ENCODE measurements around the gene SOX8. TPM values are rescaled to one million over a fixed set of nuclear protein-coding genes. Genes with fewer than 3 reads are reported as not detected.

Gene SOX8
- total RNA-seq, 1 donor from 2014 or later = 0.81 TPM

- TF ChIP-seq, protein P1, sequence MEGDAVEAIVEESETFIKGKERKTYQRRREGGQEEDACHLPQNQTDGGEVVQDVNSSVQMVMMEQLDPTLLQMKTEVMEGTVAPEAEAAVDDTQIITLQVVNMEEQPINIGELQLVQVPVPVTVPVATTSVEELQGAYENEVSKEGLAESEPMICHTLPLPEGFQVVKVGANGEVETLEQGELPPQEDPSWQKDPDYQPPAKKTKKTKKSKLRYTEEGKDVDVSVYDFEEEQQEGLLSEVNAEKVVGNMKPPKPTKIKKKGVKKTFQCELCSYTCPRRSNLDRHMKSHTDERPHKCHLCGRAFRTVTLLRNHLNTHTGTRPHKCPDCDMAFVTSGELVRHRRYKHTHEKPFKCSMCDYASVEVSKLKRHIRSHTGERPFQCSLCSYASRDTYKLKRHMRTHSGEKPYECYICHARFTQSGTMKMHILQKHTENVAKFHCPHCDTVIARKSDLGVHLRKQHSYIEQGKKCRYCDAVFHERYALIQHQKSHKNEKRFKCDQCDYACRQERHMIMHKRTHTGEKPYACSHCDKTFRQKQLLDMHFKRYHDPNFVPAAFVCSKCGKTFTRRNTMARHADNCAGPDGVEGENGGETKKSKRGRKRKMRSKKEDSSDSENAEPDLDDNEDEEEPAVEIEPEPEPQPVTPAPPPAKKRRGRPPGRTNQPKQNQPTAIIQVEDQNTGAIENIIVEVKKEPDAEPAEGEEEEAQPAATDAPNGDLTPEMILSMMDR (IDR thresholded peaks at IDR 0.05) = no peak
- ATAC-seq = no peak
- no peaks in the 10 kb centered on the region for H3K36me3 ChIP-seq
- H3K27ac ChIP-seq = no peak overlapping the region
- no peaks in the 10 kb centered on the region for H3K4me1 ChIP-seq
- intact Hi-C loops (cut with DNase I) = no loop called here
- H3K4me3 ChIP-seq = no peak overlapping the region
- no peak for DNase-seq
- peaks cover 3% of the 10 kb centered on the region for H3K27me3 ChIP-seq
- H3K9me3 ChIP-seq = no peaks in the 10 kb centered on the region
Measured at GRCh38 chr16:1012722-1013592, 31.4 kb downstream of the SOX8 start.

GRCh38 chr16:1013593-1013900 lies 32.0 kb downstream of the SOX8 start:
- no peak for ATAC-seq
- intact Hi-C loops (cut with DNase I) = no loop called here

DNA sequence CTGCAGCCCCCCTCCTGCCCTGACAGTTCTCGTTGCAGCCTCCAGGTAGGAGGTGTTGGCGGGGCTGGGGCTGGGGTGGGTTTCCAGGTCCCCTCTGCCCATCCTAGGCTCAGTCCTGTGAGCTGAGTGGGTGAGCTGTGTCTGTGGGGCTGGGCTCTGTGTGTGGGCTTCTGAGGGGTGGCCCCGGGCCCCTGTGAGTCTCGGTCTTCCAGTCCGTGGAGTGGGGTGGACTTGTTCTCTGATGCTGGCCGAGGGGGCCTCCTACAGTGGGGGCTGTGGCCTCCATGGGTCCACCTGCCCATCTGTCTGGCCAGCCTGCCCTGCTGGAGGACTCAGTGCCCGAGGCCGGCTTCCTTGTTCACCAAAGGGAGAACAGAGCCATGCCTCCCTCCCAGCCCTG lies 32.7 kb downstream of the SOX8 start:
- Histone ChIP-seq H3K9me3 (no peaks in the 10 kb centered on the region), H3K27ac (no peak overlapping the region), H3K4me3 (no peak overlapping the region), H3K36me3 (no peaks in the 10 kb centered on the region), H3K27me3 (no peaks in the 10 kb centered on the region), H3K4me1 (no peaks in the 10 kb centered on the region)
- DNase-seq (no peak), ATAC-seq (no peak)
- intact Hi-C loops (cut with DNase I) = no loop called here
- TF ChIP-seq, protein P1 (IDR thresholded peaks at IDR 0.05) = no peak

More at GRCh38 chr16:1013593-1013900, 32.0 kb downstream of the SOX8 start:
- H3K9me3 ChIP-seq = no peaks in the 10 kb centered on the region
- H3K4me3 ChIP-seq = no peak overlapping the region
- no peaks in the 10 kb centered on the region for H3K27me3 ChIP-seq
- no peak for DNase-seq
- TF ChIP-seq, protein P1 (IDR thresholded peaks at IDR 0.05) = no peak
- no peaks in the 10 kb centered on the region for H3K4me1 ChIP-seq
- no peaks in the 10 kb centered on the region for H3K36me3 ChIP-seq
- H3K27ac ChIP-seq = no peak overlapping the region

DNA sequence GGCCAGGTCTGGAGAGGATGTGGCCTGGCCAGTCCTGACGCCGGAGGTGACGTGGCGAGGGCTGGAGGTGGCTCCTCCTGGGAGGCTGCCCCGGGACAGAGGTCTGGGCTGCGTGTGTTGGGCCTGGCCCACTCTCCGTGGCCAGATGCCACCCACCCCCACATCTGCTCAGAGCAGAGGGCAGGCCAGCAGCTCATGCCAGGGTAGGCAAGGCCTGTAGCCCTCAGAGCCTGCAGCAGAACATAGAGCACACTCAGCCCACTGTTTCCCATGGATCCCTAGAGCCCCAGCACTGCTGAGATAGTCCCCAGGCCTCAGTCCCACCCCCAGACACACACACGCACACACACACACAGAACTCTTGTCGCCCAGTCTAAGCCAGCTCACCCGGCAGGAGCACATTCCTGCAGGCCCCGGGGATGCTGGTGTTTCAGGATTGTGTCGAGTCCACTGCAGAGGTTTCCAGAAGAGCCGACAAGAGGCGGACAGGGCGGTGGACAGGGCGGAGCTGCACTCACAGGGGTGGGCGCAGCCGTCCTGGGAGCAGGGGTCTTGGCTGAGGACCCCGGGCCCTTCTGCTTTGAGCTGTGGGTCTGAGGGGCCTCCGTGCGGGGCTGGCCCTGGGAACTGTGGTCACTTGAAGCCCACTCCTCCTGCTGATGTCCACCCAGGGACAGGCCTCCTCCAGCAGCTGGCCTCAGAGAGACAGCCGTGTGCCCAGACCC lies 33.4 kb downstream of the SOX8 start:
- DNase-seq (no peak), ATAC-seq (no peak)
- no peaks in the 10 kb centered on the region for H3K9me3 ChIP-seq
- no peak overlapping the region for H3K4me3 ChIP-seq
- intact Hi-C loops (cut with DNase I) = no loop called here
- H3K4me1 ChIP-seq = no peaks in the 10 kb centered on the region
- no peaks in the 10 kb centered on the region for H3K36me3 ChIP-seq
- H3K27me3 ChIP-seq = no peaks in the 10 kb centered on the region
- no peak overlapping the region for H3K27ac ChIP-seq
- TF ChIP-seq, protein P1 (IDR thresholded peaks at IDR 0.05) = no peak

- no peak for ATAC-seq
- H3K4me3 ChIP-seq = no peak overlapping the region
- intact Hi-C loops (cut with DNase I) = no loop called here
- H3K4me1 ChIP-seq = no peaks in the 10 kb centered on the region
- H3K36me3 ChIP-seq = no peaks in the 10 kb centered on the region
- H3K27ac ChIP-seq = no peak overlapping the region
- no peak for DNase-seq
- H3K27me3 ChIP-seq = peaks cover 31% of the 10 kb centered on the region
- no peaks in the 10 kb centered on the region for H3K9me3 ChIP-seq
- TF ChIP-seq, protein P1 (IDR thresholded peaks at IDR 0.05) = no peak
Measured at GRCh38 chr16:1018447-1019198, 37.1 kb downstream of the SOX8 start.
